ENCODE data around the gene MAP1LC3B. TPM values are rescaled to one million over a fixed set of nuclear protein-coding genes. Genes with fewer than 3 reads are reported as not detected.

Gene MAP1LC3B
- total RNA-seq (ENCODE audit: low replicate concordance) = 17.4 and 24.7 TPM in 2 replicates

DNA sequence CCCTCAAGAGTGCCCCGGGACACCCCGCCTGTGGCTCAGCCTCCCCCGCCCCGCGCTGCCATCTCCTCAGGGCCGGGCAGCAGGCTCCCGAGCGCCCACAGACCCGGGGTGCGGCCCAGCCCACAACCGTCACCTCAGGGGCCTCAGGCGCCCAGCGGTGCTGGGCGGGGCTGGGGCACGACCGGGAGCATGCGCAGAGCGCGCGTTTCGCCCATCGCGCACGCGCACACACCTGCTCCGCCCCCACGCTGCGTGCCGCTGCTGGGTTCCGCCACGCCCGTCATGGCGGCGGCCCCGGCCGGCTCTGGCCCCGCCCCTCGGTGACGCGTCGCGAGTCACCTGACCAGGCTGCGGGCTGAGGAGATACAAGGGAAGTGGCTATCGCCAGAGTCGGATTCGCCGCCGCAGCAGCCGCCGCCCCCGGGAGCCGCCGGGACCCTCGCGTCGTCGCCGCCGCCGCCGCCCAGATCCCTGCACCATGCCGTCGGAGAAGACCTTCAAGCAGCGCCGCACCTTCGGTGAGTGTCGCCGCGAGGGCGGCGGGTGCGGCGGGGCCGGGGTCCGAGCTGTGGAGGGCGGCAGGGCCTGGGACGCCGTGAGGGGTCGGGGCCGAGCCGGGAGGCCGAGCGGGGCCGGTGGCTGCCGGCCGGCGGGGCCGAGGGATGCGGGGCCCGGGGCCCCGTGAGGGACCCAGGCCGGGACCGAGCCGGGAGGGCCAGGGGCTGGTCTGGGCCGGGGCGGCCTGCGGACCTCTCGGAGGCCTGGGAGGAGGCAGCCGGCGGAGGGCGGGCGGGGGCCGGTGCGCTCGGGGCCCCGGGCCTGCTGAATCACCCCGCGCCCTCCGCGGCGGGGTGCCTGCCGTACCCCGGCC, at the start of gene MAP1LC3B:
Gene MAP1LC3B (plus strand): TSS at position 387 of the 871 bp plus-strand sequence. CDS start 92 bp downstream, at position 479.

GRCh38 chr16:87383505-87384161, 8.5 kb upstream of the MAP1LC3B start, which contains the start of gene FBXO31:
Gene FBXO31, minus strand, starts transcription at chr16:87383776. Its CDS starts 32 bp downstream, at chr16:87383744.

Other genes with a start within 250 kb of the MAP1LC3B start
- gene C16orf95, start 74.9 kb upstream of the MAP1LC3B start, total RNA-seq (ENCODE audit: low replicate concordance) = 4.1 and 4.6 TPM in 2 replicates
- gene FBXO31, start 8.6 kb upstream of the MAP1LC3B start, total RNA-seq (ENCODE audit: low replicate concordance) = 17.8 and 47.2 TPM in 2 replicates
- 7.6 and 9.0 TPM in 2 replicates for gene ZCCHC14, start 100.7 kb downstream of the MAP1LC3B start, total RNA-seq (ENCODE audit: low replicate concordance)
- gene JPH3, start 210.2 kb downstream of the MAP1LC3B start, total RNA-seq (ENCODE audit: low replicate concordance) = not detected in 2 replicates

Data from smooth muscle cell of the coronary artery (primary cell).